OCI-M2 (cell line): Measurements from ENCODE around the gene MS4A15.
"Not testable (repeated sequence)": the region's sequence is repeated elsewhere in the genome, so short reads cannot be mapped to it uniquely, and the experiment has no call there.

Experiments used
- DNase-seq: peaks from one replicate; lab custom pipeline; 2025; ENCODE audit not compliant: unreplicated experiment; lab: John Stamatoyannopoulos, UW

The MS4A15 gene

DNA sequence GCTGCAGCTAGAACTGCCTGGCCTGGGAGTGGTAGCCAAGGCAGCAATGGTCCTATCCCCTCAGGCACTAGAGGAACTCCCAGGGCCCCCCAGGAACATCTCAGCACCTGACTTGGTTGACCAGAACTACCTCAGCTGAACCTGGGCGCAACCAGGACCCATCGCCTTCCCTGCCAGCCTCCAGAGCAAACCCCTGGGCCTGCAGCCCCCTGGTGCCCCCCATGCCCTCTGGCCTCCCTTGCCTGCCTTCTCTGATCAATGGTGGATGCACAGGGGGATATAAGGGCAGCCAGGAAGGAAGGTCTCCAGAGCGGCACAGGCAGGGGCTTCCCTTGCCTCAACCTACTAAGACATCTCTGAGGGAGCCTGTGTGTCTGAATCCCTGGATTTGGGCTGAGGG is 42.0 kb downstream of the MS4A15 start:
- no peak for DNase-seq

DNA sequence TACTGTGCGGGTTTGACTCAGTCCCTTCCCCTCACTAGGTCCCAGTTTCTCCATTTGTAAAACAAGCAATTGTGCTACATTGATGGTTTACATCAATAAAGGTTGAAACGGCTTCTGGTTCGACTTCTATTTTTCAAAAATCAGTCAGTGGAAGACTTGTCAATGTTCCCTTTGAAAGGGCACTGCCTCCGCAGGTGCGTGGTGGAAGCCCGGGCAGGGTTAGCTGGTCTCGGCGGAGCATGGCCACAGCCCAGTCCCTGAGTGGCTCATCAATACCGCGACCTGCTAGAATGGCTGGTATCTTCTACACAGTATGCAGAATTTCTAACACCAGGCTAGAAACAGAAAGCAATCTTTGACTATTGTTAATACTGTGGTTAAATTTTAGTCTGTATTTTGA is 44.5 kb downstream of the MS4A15 start:
- DNase-seq: no peak

DNA sequence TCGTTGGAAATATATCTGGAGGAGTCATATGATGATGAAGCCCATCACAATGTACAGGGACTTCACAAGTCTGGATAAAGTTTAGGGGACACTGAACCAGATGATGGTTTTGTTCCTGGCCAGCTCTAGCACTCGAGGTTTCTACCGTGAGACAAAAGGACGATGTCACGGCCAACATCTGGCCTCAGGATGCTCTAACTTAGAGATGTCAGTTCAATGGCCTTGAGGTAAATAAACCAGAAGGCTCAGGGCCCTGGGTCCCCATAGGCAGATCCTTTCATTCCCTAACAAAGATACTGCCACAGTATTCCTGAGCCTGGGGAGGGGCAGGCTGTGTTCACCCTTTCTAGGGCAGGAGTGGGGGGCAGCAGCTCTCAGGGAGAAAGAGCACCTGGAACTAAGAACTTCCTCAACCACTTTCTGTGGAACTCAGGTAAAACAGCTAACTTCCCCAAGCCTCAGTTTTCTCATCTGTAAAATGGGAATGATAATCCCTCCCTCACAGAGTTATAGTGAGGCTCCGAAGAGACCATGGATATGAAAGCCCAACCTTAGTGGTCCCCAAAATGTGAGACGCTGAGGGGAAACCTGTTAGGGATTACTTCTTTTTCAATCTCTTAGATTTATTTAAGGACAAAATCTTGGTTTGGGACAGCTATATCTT is 46.7 kb downstream of the MS4A15 start:
- DNase-seq: no peak

DNA sequence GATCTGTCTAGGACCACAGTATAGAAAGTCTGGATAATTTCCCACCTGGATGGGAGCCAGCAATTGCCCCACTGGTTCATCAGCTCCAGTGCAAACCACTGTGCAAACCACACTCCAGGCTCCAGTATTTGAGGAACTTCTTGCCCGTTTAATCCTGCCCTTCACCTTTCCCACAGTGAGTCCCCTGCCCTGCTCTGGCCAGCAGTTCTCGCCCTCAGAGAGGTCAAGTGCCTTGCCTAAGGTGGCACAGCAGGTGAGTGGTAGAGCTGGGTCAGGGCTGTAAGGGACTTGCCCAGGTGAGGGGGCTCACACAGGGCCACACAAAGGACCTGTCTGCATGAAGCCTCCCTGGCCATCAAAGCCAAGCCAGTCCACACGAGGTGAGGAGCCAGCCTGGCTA is 52.6 kb downstream of the MS4A15 start:
- no peak for DNase-seq

DNA sequence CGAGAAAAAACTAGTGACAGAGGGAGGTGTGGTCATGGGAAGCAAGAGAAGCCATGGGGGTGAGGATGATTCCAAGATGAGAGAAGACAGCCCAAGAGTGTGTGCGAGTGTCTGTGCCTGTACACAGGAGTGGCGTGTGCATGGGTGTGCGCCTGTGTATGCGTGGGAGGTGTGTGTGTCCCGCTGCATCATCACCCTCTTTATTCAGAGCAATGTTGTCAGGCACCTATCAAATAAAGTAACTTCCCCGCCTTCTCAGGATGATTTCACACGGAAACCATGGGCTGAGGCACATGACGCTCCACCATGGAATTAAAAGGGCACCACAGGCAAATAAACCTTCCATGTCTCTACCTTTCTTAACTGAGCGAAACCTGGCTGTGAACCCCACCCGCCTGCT is 53.0 kb downstream of the MS4A15 start:
- no peak for DNase-seq

DNA sequence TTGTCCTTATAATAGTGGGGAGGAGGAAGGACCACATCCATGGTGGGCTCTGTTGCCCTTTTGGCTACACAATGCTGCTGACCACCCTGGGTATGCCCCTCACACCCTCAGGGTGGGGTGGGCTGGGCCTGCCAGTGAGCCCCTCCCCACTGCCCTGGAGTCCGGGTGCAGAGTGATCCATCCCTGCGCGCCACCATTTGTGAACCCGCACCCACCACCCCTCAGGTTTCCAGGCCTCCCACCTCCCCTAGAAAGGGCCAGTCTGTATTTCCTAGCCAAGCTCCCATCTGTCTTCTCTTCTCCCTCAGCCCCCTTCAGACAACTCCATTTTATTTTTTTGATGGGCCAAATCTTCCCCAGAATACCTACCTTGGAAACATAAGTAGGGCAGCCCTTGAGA is 53.5 kb downstream of the MS4A15 start:
- no peak for DNase-seq

DNA sequence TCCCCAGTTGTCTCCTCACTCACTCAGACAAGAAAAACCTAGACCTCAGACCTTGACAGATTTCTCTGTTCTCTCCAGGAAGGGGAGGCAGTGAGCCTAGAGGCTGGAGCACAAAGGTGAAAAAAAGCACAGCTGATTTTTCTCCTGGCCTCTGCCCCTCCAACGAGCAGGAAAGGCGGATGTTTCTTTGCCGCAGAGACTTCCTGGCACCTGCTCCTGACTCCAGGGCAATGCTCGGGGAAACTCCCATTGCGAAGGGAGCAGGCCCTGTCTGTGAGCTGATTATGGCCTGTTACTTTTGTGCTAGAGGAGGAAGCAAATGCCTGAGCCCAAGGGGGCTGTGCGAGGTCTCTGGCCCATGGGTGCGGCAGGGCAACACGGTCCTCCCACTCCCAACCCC is 53.9 kb downstream of the MS4A15 start:
- no peak for DNase-seq

DNA sequence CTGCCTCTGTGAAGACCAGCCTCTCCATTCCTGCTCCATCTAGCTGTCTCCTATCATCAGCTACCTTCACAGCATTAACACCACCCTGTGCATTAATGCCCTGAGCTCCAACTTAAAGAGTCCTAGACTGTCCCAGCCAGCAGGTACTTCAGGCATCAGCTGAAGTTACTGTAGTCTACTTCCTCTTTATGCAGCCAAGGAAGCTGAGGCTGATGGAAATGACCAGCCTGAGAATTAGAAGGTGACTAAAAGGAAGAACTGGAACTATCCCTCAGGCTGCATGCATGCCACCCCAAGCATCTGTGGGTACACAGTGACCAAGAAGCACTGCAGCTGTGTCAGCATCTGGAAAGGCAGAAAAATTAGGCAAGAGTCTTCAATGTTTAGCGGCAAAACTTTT is 56.7 kb downstream of the MS4A15 start:
- DNase-seq: no peak

DNA sequence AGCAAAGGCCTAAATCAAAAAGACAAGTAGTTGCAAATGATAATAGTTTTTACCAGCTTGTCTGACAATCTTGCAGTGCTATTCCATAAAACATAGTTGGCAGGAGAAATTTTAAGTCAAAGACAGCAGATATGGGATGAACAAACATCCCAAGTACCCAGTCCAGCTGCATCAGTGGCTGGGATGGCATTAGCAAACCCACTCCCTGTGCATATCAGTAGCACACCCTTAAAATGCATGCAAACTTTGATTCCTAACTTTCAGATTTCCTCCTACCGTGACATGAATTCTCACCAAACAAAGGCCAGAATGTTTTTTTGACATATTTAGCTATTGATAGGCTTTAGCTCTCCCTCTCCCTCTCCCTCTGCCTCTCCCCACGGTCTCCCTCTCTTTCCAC is 57.4 kb downstream of the MS4A15 start:
- DNase-seq: no peak

DNA sequence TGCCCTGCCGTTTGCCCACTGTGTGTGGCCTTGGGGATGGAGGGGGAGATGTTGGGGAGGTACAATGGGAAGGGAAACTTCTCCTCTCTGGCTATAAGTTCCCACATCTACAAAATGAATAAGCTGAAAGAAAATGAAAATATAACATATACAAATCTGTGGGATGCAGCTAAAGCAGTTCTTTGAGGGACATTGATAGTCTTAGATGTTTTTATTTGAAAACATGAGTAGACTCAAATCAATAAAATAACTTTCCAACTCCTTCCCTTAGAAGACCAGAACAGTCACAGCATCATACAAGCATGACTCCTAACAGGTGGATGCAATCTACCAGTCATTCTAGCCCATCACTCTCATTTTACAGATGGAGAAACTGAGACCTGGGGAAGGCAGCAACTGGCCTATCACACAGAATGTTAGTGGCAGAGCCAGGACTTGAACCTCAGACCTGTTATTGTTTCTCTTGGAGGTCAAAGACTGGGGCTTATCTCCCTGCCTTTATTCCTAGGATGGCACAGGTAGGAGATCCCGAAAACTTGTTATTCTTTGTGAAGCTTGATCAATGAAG is 60.0 kb downstream of the MS4A15 start:
- no peak for DNase-seq

DNA sequence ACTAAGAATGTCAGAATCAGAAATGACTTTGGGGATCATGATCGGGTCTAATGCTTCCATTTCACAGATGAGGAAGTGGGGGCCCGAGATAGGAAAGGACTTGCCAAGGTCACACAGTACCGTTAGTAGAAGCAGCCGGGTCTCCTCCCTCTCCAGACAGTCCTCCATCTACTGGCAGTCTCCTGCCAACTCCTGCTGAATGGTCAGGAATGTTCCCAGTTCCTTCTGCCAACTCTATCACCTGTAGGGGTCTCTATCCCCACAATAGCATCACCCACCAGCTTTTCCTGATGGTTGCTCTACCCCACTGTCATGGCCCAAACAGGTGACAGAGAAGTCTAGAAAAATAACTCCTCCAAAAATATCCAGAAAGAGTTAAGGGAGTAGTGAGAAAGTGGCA is 61.4 kb downstream of the MS4A15 start:
- no peak for DNase-seq

DNA sequence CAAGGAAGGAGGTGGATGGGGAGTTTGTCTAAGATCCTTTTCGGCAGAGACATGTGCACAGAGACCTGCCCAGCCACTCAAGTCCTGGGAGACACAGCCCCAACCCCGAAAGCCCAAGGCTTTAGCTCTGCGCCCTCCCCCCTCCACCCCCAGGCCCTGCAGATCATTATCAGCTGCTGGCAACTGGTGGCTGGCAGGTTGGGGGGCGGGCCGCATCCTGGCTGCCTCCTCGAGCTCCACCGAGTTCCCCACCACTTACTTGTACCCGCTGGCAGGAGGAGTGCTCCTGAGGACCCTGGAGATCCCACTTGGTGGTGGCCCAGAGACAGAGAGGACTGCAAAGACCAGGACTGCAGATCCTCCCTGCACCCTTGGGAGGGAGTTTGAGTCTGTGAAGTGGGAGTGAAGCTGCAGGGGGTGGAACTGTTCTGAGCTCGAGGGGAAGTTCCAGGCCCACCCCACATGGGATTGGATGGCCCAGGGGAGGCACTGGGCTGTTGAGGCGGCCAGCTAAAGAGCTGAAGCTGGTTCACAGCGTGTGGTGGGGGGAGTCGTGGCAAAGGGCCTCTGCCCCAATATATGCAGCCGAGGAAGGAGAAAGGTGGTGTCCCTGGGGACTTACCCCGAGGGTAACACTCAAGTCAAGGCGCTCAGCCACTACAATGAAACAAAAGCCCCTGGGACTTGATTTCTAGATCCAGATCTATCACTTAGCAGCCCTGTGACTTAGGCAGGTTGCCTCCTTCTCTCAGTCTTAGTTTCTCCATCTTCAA is 65.3 kb downstream of the MS4A15 start:
- DNase-seq: no peak

DNA sequence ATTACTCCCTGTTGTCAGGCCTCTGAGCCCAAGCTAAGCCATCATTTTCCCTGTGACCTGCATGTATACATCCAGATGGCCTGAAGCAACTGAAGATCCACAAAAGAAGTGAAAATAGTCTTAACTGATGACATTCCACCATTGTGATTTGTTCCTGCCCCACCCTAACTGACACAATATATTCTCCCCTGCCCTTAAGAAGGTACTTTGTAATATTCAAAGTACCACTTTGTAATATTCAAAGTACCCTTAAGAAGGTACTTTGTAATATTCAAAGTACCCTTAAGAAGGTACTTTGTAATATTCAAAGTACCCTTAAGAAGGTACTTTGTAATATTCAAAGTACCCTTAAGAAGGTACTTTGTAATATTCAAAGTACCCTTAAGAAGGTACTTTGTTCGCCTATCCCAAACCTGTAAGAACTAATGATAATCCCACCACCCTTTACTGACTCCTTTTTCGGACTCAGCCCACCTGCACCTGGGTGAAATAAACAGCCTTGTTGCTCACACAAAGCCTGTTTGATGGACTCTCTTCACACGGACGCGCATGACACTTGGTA is 67.2 kb downstream of the MS4A15 start:
- DNase-seq: not testable (repeated sequence)

DNA sequence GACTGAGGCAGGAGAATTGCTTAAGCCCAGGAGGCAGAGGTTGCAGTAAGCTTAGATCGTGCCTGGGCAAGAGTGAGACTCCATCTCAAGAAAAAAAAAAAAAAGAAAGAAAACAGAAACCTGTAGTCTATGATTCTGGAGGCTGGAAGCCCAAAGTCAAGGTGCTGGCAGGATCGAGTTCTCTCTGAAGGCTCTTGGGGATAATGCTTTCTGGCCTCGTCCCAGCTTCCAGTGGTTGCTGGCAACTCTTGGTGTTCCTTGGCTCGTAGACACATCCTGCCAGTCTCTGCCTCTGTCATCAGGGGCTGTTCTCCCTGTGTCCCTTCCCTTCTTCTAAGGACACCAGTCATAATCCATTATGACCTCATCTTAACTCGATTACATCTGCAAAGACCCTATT is 68.5 kb downstream of the MS4A15 start:
- DNase-seq: no peak

DNA sequence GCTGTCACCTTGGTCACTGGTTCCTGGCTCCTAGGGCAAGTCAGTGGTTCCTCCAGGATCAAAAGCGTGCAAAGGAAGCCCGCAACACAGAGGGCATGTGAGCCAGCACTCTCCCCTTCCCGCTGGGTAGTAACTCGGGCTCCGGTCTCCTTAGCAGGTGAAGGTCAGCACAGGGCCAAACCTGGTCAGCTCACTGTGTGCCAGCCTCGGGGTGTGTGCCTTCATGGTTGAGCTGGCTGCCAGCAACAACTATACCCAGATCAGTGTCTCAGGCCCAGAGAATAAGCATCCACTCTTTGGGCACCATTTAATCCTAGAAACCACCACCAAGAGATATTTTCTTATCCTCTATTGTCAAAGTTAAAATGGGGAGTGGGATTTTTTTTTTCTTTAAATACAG is 69.1 kb downstream of the MS4A15 start:
- no peak for DNase-seq
